A549 (cell line): ENCODE data around the gene RPP25L. TPM values are rescaled to one million over a fixed set of nuclear protein-coding genes. Genes with fewer than 3 reads are reported as not detected.

Source experiments
- ATAC-seq, 2 experiments: fragments of 200-7000 bp in 1 of 2; fragments of >200 bp in 1 of 2; cut with Nextera tagmentation in 1 of 2; cut with Tn5 transposase in 1 of 2; 3 replicates each; pipeline versions ENCODE4 v1.8.0 to v1.9.1; 2018 to 2020; ENCODE audit warnings: mild to moderate bottlenecking in 1 of 2, moderate library complexity in 1 of 2
- CTCF ChIA-PET: fragments of 300-600 bp; sonication (Branson Sonifier 250); formaldehyde crosslinking; extraction: SDS; loops from one replicate; lab custom pipeline; 2021; ENCODE audit warnings: antibody characterized with exemption, inconsistent platforms; lab: Yijun Ruan, JAX
- POLR2A ChIA-PET: fragments of 350-600 bp; formaldehyde crosslinking; extraction: SDS; loops from one replicate; lab custom pipeline; 2021; ENCODE audit warnings: antibody characterized with exemption, inconsistent platforms; lab: Yijun Ruan, JAX
- DNase-seq, 2 experiments: peaks; one replicate each; pipeline versions ENCODE4 v3.0.0 to v3.0.0-alpha.2; 2011 to 2016; ENCODE audit warnings: low read depth in 1 of 2, low spot score in 1 of 2
- FAIRE-seq: peaks from 2 replicates; lab custom pipeline; 2011; peaks lifted over from hg19 to GRCh38; lab: Jason Lieb, UNC
- H3K27ac ChIP-seq, 2 experiments: fragments of >200 bp; sonication (Bioruptor Twin); formaldehyde crosslinking; 3 replicates each; pipeline ENCODE4 v1.5.1; 2016 to 2017
- H3K4me1 ChIP-seq: fragments of >200 bp; sonication (Bioruptor Twin); formaldehyde crosslinking; 3 replicates; pipeline ENCODE4 v1.6.1; 2016
- H3K4me2 ChIP-seq: fragments of >200 bp; sonication (Bioruptor Twin); formaldehyde crosslinking; 3 replicates; pipeline ENCODE4 v1.6.1; 2016
- H3K4me3 ChIP-seq: fragments of >200 bp; sonication (Bioruptor Twin); formaldehyde crosslinking; 3 replicates; pipeline ENCODE4 v1.5.1; 2016
- H3K9me3 ChIP-seq: fragments of >200 bp; sonication (Bioruptor Twin); formaldehyde crosslinking; 3 replicates; pipeline ENCODE4 v1.6.1; 2016
- ESRRA ChIP-seq: fragments of 150-350 bp; IDR thresholded peaks from 2 replicates; pipeline ENCODE4 v1.6.1; 2014; ENCODE audit warnings: mild to moderate bottlenecking, low read length, borderline replicate concordance
- FOSL2 ChIP-seq, 2 experiments: fragments of 450-650 bp in 1 of 2; fragments of >200 bp in 1 of 2; sonication (Bioruptor Twin) in 1 of 2; formaldehyde crosslinking; IDR thresholded peaks; 2 replicates each; pipeline versions ENCODE4 v1.5.0 to v1.6.1; 2016 to 2020; ENCODE audit warnings: mild to moderate bottlenecking in 1 of 2, moderate library complexity in 1 of 2
- GATA3 ChIP-seq: IDR thresholded peaks from 2 replicates; pipeline ENCODE4 v1.6.1; 2012; ENCODE audit warnings: borderline replicate concordance
- HEYL ChIP-seq: fragments of 250-450 bp; sonication (Bioruptor Pico); IDR thresholded peaks from 2 replicates; pipeline ENCODE4 v1.8.0; 2021; ENCODE audit warnings: mild to moderate bottlenecking, moderate library complexity
- HOXA7 ChIP-seq: fragments of 250-450 bp; sonication (Bioruptor Pico); IDR thresholded peaks from 2 replicates; pipeline ENCODE4 v1.5.0; 2020; ENCODE audit warnings: mild to moderate bottlenecking, moderate library complexity
- JUN ChIP-seq, 2 experiments: fragments of >200 bp; sonication (Bioruptor Twin); formaldehyde crosslinking; IDR thresholded peaks; 2 replicates in 1 of 2; 3 replicates in 1 of 2; pipeline ENCODE4 v1.6.1; 2016 to 2017
- MYC ChIP-seq: IDR thresholded peaks from 2 replicates; pipeline ENCODE4 v1.6.1; 2012; ENCODE audit warnings: mild to moderate bottlenecking, inconsistent platforms, low read length, improper control_type of control experiment, borderline replicate concordance
- NPAS2 ChIP-seq: fragments of 250-450 bp; sonication (Bioruptor Pico); IDR thresholded peaks from 2 replicates; pipeline ENCODE4 v1.8.0; 2022; ENCODE audit warnings: mild to moderate bottlenecking, moderate library complexity, borderline replicate concordance
- NR3C1 ChIP-seq: fragments of >200 bp; sonication (Bioruptor Twin); formaldehyde crosslinking; IDR thresholded peaks from 3 replicates; pipeline ENCODE4 v1.6.1; 2017
- RAD21 ChIP-seq, 2 experiments: fragments of >200 bp in 1 of 2; sonication (Bioruptor Twin) in 1 of 2; formaldehyde crosslinking in 1 of 2; IDR thresholded peaks in 1 of 2; conservative IDR thresholded peaks in 1 of 2; 2 replicates in 1 of 2; 3 replicates in 1 of 2; pipeline ENCODE4 v1.6.1; 2012 to 2018; ENCODE audit warnings: inconsistent platforms in 1 of 2
- RARB ChIP-seq: fragments of 250-450 bp; sonication (Bioruptor Pico); IDR thresholded peaks from 2 replicates; pipeline ENCODE4 v1.8.0; 2021; ENCODE audit warnings: mild to moderate bottlenecking, moderate library complexity
- RCOR1 ChIP-seq: fragments of 150-350 bp; IDR thresholded peaks from 2 replicates; pipeline ENCODE4 v1.6.1; 2014; ENCODE audit warnings: antibody characterized with exemption, low read length, low read depth
- RNF2 ChIP-seq: fragments of 200-600 bp; sonication (generic); IDR thresholded peaks from 2 replicates; pipeline ENCODE4 v1.6.1; 2016; ENCODE audit warnings: low read depth, mild to moderate bottlenecking, antibody characterized with exemption, moderate library complexity, borderline replicate concordance
- SMC3 ChIP-seq: fragments of >200 bp; sonication (Bioruptor Twin); formaldehyde crosslinking; IDR thresholded peaks from 3 replicates; pipeline ENCODE4 v1.6.1; 2018; ENCODE audit warnings: inconsistent platforms
- SREBF2 ChIP-seq: fragments of 450-650 bp; IDR thresholded peaks from 2 replicates; pipeline ENCODE4 v1.6.1; 2014; ENCODE audit warnings: mild to moderate bottlenecking, moderate library complexity
- ZFP36 ChIP-seq: fragments of 450-650 bp; IDR thresholded peaks from 2 replicates; pipeline ENCODE4 v1.6.1; 2014; ENCODE audit warnings: borderline replicate concordance; ENCODE audit not compliant: partially characterized antibody
- ZNF302 ChIP-seq: fragments of 250-450 bp; sonication (Bioruptor Pico); IDR thresholded peaks from 2 replicates; pipeline ENCODE4 v1.9.0; 2021; ENCODE audit warnings: inconsistent platforms, mild to moderate bottlenecking, moderate library complexity
- WGBS: methylation state at CpG from one replicate; pipeline ENCODE4 v1.1.6; 2017; ENCODE audit errors: missing lambda C conversion rate; 5-methylcytosine and 5-hydroxymethylcytosine counted together
- polyA plus RNA-seq, 4 experiments: library from polyadenylated mRNA; depleted of rRNA in 3 of 4; stranded (reverse); fragments of >200 nt; fragmentation: RNase III in 1 of 4; extraction: RNeasy Plus Mini Kit Qiagen cat#74134 plus additional on column Dnase treatment in 1 of 4; gene quantifications; 2 replicates in 3 of 4; 3 replicates in 1 of 4; pipeline ENCODE4 v1.2.3, GENCODE V29; 2011 to 2017
- TF ChIP-seq, protein P1 (sequence below): fragments of 250-450 bp; sonication (Bioruptor Pico); IDR thresholded peaks from 2 replicates; pipeline ENCODE4 v1.5.0; 2021; ENCODE audit warnings: mild to moderate bottlenecking, moderate library complexity, borderline replicate concordance
- TF ChIP-seq, protein P2 (sequence below): IDR thresholded peaks from 2 replicates; pipeline ENCODE4 v1.6.1; 2012

The RPP25L gene
- polyA plus RNA-seq, 2 of the 4 experiments (the other 2 are of a cell fraction): 40.8 to 41.7 TPM

DNA sequence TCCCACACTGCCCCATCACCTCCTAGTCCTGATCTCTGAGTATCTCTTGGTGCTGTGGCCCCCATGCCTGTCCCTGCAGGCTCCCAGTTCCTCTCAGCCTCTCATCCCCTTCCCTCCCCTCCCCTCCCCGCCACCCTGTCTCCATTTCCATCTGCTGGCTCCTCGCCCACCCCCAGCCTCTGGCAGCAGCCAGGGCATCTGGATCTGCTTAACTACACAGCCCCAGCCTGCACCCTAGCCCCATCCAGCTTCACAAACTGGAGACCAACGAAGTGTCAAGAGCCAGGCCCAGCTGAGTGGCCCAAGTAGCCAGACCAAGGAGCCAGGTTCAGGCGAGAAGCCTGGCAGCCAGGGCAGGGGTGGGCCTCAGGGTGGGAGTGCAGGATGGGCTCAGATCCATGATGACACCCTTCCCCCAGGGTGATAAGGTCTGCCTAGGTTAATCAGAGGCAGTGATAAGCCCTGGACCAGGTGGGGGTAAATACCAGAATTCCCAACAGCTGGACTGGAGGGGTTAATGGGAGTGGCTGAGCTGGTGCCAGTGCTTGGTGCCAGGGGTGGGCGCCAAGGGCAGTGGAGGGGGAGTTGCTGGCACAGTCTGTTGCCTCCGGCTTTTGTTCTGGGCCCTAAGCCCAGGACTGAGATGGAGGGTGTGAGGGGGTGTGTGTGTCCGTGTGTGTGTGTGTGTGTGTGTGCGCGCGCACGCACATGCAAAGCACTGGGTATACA is 42.6 kb upstream of the RPP25L start (continued):
- TF ChIP-seq, protein P1, sequence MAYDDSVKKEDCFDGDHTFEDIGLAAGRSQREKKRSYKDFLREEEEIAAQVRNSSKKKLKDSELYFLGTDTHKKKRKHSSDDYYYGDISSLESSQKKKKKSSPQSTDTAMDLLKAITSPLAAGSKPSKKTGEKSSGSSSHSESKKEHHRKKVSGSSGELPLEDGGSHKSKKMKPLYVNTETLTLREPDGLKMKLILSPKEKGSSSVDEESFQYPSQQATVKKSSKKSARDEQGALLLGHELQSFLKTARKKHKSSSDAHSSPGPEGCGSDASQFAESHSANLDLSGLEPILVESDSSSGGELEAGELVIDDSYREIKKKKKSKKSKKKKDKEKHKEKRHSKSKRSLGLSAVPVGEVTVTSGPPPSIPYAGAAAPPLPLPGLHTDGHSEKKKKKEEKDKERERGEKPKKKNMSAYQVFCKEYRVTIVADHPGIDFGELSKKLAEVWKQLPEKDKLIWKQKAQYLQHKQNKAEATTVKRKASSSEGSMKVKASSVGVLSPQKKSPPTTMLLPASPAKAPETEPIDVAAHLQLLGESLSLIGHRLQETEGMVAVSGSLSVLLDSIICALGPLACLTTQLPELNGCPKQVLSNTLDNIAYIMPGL: no peak
- no peak for TF ChIP-seq HOXA7 (CRISPR knock-in tag)
- TF ChIP-seq SREBF2: no peak
- no peak for TF ChIP-seq ESRRA

DNA sequence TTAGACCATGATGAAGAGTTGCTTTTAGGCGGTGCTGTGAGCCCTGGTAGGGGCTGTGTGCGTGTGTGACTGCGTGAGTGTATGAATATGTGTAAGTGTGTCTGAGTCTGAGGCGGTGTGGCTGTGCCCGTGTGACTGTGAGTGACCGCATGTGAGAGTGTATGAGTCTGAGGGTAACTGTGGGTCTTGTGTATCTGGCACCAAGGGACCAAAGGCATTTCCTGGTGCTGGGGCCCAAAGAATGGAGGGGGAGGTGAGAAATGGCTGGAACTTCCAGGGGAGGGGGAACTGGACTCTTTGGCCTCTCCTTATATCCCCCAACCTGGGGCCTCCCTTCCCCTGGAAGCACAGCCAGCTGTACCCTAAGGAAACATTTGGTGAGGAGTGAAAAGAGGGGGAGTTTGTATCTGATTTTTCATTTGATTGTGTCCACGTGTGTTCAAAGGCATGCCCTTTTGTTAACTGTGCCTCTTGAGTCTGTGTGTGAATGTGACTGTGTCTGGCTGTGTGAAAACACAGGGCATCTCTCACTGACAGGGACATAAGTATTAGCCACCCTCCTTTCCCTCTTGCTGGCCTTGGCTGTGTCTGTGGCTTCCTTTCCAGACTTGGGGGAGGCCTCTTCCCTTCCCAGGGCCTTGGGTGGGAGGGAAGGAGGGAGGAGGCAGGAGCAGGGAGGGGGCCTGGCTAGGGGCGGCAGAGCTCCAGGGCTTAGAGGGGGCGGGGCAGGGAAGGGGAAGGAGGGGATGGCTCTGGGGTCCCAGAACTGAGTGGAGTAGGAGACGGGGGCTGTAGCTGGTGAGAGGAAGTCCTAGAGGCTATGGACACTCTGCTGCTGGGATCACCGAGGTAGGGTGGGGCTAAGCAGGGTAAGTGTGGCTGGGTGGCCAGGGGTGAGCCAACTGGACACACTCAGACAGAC is 41.5 kb upstream of the RPP25L start:
- no peak for DNase-seq
- peak overlapping the region; percentile 76; the same call in 1 of the 3 replicates for H3K4me2 ChIP-seq
- CTCF ChIA-PET: interaction anchor here (1.0 to 22.6 kb wide), 3 partner anchors 8 to 16 kb away, joined by 3 to 288 read pairs (median 107); partner anchors contain the start of genes CCL27 and SIGMAR1
- H3K27ac ChIP-seq: 0 out of 6 replicates have a peak overlapping the region, but pooled peaks of 1 of the 2 experiments have one; percentile 32
- POLR2A ChIA-PET: interaction anchor here (2.1 kb wide), 1 partner anchor 16 kb away, joined by 8 read pairs; the partner anchor contains the start of gene SIGMAR1
- ATAC-seq: no peak
- peaks cover 17% of the 10 kb centered on the region for H3K4me1 ChIP-seq
- no peaks in the 10 kb centered on the region for H3K9me3 ChIP-seq
- no peak for FAIRE-seq
- TF ChIP-seq NR3C1 (no peak), JUN (IDR thresholded peaks at IDR 0.05) (no peak), RNF2 (no peak), RCOR1 (no peak), GATA3 (no peak), SMC3 (no peak), ZFP36 (no peak), HEYL (CRISPR knock-in tag) (no peak)
- WGBS: 90% methylated on average over 9 of the region's 11 CpGs
- no peak overlapping the region for H3K4me3 ChIP-seq

DNA sequence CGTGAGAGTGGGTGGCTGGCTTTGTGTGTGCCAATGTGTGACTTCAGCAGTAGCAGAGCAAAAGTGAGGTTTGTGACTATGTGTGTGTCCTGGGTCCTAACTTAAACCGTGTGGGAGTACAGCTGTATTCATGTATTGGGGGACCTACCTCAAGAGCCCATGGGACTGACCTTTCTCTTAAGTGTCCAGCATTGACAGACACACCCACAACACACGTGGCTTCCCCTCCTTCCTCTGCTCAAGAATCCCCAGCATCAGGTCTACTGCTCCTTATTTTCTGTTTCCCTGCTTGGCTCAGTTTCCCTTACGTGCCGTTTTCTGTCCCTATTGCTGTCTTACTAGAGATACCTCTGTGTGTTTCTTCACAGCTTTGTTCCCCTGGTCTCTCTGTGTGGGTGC is 40.7 kb upstream of the RPP25L start:
- FAIRE-seq: no peak
- POLR2A ChIA-PET: interaction anchor here (1.8 to 2.1 kb wide), 2 partner anchors 12 to 15 kb away, joined by 6 to 8 read pairs; partner anchors contain the start of gene SIGMAR1
- peaks cover 22% of the 10 kb centered on the region for H3K4me1 ChIP-seq

More for the DNA sequence above, 40.7 kb upstream of the RPP25L start:
- Histone ChIP-seq H3K4me3 (peak overlapping the region; percentile 37), H3K27ac (peak overlapping the region; percentile 77 to 89), H3K9me3 (no peaks in the 10 kb centered on the region), H3K4me2 (peak overlapping the region; percentile 76)
- WGBS: 60% methylated on average over 5 of the region's 5 CpGs
- ATAC-seq (peak in 1 of 2 experiments; percentile 4; a peak in 2 of 6 replicates), DNase-seq (no peak)
- CTCF ChIA-PET: interaction anchor here (1.1 to 22.6 kb wide), 4 partner anchors 9 to 23 kb away, joined by 3 to 288 read pairs (median 56); partner anchors contain the start of genes CCL27 and SIGMAR1
- TF ChIP-seq NPAS2 (CRISPR knock-in tag) (no peak), FOSL2 (IDR thresholded peaks at IDR 0.05) (no peak), FOSL2 (CRISPR knock-in tag; IDR thresholded peaks at IDR 0.05) (no peak), RNF2 (no peak), HOXA7 (CRISPR knock-in tag) (no peak), ZNF302 (CRISPR knock-in tag) (no peak), JUN (IDR thresholded peaks at IDR 0.05) (no peak), MYC (no peak), RARB (CRISPR knock-in tag) (no peak), RAD21 (conservative IDR thresholded peaks at IDR 0.05 in 1 of 2, IDR thresholded peaks at IDR 0.05 in 1 of 2) (no peak)
- TF ChIP-seq, protein P2, sequence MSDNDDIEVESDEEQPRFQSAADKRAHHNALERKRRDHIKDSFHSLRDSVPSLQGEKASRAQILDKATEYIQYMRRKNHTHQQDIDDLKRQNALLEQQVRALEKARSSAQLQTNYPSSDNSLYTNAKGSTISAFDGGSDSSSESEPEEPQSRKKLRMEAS: no peak
